ENCODE measurements around the gene SPATA24. TPM values are rescaled to one million over a fixed set of nuclear protein-coding genes. Genes with fewer than 3 reads are reported as not detected.

Gene SPATA24
- total and polyA plus RNA-seq, 2 of the 13 experiments (the other 11 are each of a cell fraction or from before 2014, with no cell fraction given), result 6.0 to 11.1 TPM

- TF ChIP-seq ZNF678 (CRISPR knock-in tag; IDR thresholded peaks at IDR 0.05), result no peak
- TF ChIP-seq RBFOX2 (IDR thresholded peaks at IDR 0.05; ENCODE audit: low read depth, low read length), result peak; percentile 62; the same call in 1 of the 2 replicates
- 0 out of 2 replicates have a peak, but pooled peaks have one; percentile 33 for TF ChIP-seq ZNF784 (CRISPR knock-in tag; IDR thresholded peaks at IDR 0.05; ENCODE audit: borderline replicate concordance)
- TF ChIP-seq RARA (CRISPR knock-in tag; IDR thresholded peaks at IDR 0.05), result no peak
- TF ChIP-seq NR2C2 (CRISPR knock-in tag; IDR thresholded peaks at IDR 0.05; ENCODE audit: borderline replicate concordance), result peak; percentile 91
- TF ChIP-seq ZNF280D (CRISPR knock-in tag; IDR thresholded peaks at IDR 0.05), result no peak
- peak; percentile 60; the same call in 1 of the 2 replicates for TF ChIP-seq ZNF710 (CRISPR knock-in tag; IDR thresholded peaks at IDR 0.05; ENCODE audit: borderline replicate concordance)
- TF ChIP-seq DNMT3B (CRISPR knock-in tag; conservative IDR thresholded peaks at IDR 0.05), result no peak
- TF ChIP-seq ZNF546 (CRISPR knock-in tag; conservative IDR thresholded peaks at IDR 0.05), result no peak
- TF ChIP-seq NFIC (IDR thresholded peaks at IDR 0.05; ENCODE audit: low read length), result no peak
- peak; percentile 56; the same call in 1 of the 2 replicates for TF ChIP-seq TFAP4 (IDR thresholded peaks at IDR 0.05; ENCODE audit: borderline replicate concordance, low read depth)
- 0 out of 2 replicates have a peak, but pooled peaks have one; percentile 9 for TF ChIP-seq FOSL2 (CRISPR knock-in tag; IDR thresholded peaks at IDR 0.05)
- TF ChIP-seq ETV6 (CRISPR knock-in tag; conservative IDR thresholded peaks at IDR 0.05), result no peak
- TF ChIP-seq FOXA3 (CRISPR knock-in tag; IDR thresholded peaks at IDR 0.05), result no peak; the same call in 1 of the 2 replicates
- no peak for TF ChIP-seq SOX13 (IDR thresholded peaks at IDR 0.05)
- TF ChIP-seq SOX13 (CRISPR knock-in tag; conservative IDR thresholded peaks at IDR 0.05 in 1 of 2, IDR thresholded peaks at IDR 0.05 in 1 of 2), result no peak; a peak in 1 of 4 replicates
- no peak for TF ChIP-seq PHF21A (CRISPR knock-in tag; IDR thresholded peaks at IDR 0.05)
- TF ChIP-seq ELK4 (CRISPR knock-in tag; IDR thresholded peaks at IDR 0.05; ENCODE audit: borderline replicate concordance), result no peak
- no peak for TF ChIP-seq CBX1 (IDR thresholded peaks at IDR 0.05; ENCODE audit: low read depth)
- TF ChIP-seq GLI4 (CRISPR knock-in tag; IDR thresholded peaks at IDR 0.05; ENCODE audit: borderline replicate concordance), result peak; percentile 76; the same call in 1 of the 2 replicates
Measured at GRCh38 chr5:139439013-139439903, 35.4 kb upstream of the SPATA24 start, which contains the start of gene DNAJC18 (continued).

Data from HepG2 (cell line).